ENCODE measurements around the gene NDNF. TPM values are rescaled to one million over a fixed set of nuclear protein-coding genes. Genes with fewer than 3 reads are reported as not detected.

The NDNF gene
- total and polyA plus RNA-seq, 2 donors (not counting 3 experiments of a cell fraction or from before 2014, with no cell fraction given) = not detected

DNA sequence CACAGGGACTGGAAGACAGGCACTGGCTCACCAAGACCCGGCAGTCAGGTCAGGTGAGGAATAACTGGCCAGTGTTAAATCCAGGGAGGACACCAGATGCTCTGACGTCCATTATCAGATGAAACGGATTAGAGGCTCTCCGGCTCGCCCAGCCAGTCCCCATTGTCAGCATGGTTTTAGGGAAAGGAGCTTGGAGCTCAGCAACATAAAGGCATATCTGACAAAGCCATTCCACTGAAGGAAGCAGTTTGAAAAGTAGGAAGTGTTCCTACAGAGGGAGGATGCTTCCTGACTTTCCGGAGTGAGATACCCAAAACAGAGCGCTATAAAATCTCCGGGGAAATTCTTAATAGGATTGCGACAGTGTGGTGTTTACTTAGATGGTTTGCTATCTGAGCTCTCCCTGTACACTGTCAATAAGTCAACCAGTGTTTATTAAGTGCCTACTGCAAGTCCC is 14.8 kb downstream of the NDNF start:
- no peak overlapping the region for H3K9ac ChIP-seq (replicated peaks; ENCODE audit: extremely low read depth, insufficient read depth, low read length)
- intact Hi-C loops (cut with micrococcal nuclease) = no loop called here
- TF ChIP-seq EZH2 (IDR thresholded peaks at IDR 0.05; ENCODE audit: borderline replicate concordance, low read depth, low read length, severe bottlenecking) (no peak), JUN (IDR thresholded peaks at IDR 0.05; ENCODE audit: borderline replicate concordance, insufficient read depth, insufficient read length, low read depth) (no peak), MYC (IDR thresholded peaks at IDR 0.05; ENCODE audit: low read depth, low read length) (no peak), FOS (IDR thresholded peaks at IDR 0.05; ENCODE audit: borderline replicate concordance, insufficient read depth, low read length) (no peak), GATA2 (IDR thresholded peaks at IDR 0.05; ENCODE audit: insufficient read depth, insufficient read length, low read depth, low read length) (no peak), POLR2AphosphoS5 (IDR thresholded peaks at IDR 0.05; ENCODE audit: insufficient read depth, low read depth, low read length) (no peak), POLR2A (IDR thresholded peaks at IDR 0.05; ENCODE audit: low read depth, low read length) (no peak)
- TF ChIP-seq, protein P1, sequence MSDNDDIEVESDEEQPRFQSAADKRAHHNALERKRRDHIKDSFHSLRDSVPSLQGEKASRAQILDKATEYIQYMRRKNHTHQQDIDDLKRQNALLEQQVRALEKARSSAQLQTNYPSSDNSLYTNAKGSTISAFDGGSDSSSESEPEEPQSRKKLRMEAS (IDR thresholded peaks at IDR 0.05; ENCODE audit: insufficient read depth, insufficient read length) = no peak
- TF ChIP-seq, protein P2, sequence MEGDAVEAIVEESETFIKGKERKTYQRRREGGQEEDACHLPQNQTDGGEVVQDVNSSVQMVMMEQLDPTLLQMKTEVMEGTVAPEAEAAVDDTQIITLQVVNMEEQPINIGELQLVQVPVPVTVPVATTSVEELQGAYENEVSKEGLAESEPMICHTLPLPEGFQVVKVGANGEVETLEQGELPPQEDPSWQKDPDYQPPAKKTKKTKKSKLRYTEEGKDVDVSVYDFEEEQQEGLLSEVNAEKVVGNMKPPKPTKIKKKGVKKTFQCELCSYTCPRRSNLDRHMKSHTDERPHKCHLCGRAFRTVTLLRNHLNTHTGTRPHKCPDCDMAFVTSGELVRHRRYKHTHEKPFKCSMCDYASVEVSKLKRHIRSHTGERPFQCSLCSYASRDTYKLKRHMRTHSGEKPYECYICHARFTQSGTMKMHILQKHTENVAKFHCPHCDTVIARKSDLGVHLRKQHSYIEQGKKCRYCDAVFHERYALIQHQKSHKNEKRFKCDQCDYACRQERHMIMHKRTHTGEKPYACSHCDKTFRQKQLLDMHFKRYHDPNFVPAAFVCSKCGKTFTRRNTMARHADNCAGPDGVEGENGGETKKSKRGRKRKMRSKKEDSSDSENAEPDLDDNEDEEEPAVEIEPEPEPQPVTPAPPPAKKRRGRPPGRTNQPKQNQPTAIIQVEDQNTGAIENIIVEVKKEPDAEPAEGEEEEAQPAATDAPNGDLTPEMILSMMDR (IDR thresholded peaks at IDR 0.05; ENCODE audit: extremely low read depth in 1 of 2, insufficient read depth in 1 of 2, low read depth in 1 of 2, low read length in 2 of 2) = no peak
- BruUV-seq (replicated peaks) = no TSS peak
- H3K27ac ChIP-seq (ENCODE audit: insufficient read depth, low read depth, low read length) = no peak overlapping the region
- H3K9me3 ChIP-seq (replicated peaks; ENCODE audit: control insufficient read depth, insufficient read depth, low read length) = no peaks in the 10 kb centered on the region
- no peaks in the 10 kb centered on the region for H3K36me3 ChIP-seq (ENCODE audit: control insufficient read depth in 2 of 2, extremely low read depth in 1 of 2, insufficient read depth in 2 of 2, low read length in 2 of 2)
- H3K9me1 ChIP-seq (replicated peaks; ENCODE audit: control insufficient read depth, extremely low read depth, insufficient read depth, low read length) = no peaks in the 10 kb centered on the region
- H2AFZ ChIP-seq (ENCODE audit: low read depth, low read length) = no peak overlapping the region
- POLR2A ChIA-PET = no interaction called here
- FAIRE-seq = no peak
- no peaks in the 10 kb centered on the region for H3K27me3 ChIP-seq (ENCODE audit: control insufficient read depth in 2 of 2, insufficient read depth in 2 of 2, low read length in 2 of 2)
- H3K4me2 ChIP-seq (ENCODE audit: insufficient read depth, low read length) = no peak overlapping the region
- no peaks in the 10 kb centered on the region for H3K4me1 ChIP-seq (ENCODE audit: control insufficient read depth, extremely low read depth, insufficient read depth, low read length)
- no peak overlapping the region for H3K4me3 ChIP-seq (replicated peaks in 1 of 3; ENCODE audit: insufficient read depth in 1 of 3, low read depth in 1 of 3, low read length in 3 of 3)
- CTCF ChIA-PET = interaction anchor here (1.3 kb wide), 1 partner anchor 12 kb away, joined by 3 read pairs; no protein-coding TSS in a partner anchor
- H3K79me2 ChIP-seq (ENCODE audit: control insufficient read depth, insufficient read depth, low read length) = no peaks in the 10 kb centered on the region
- no peaks in the 10 kb centered on the region for H4K20me1 ChIP-seq (replicated peaks; ENCODE audit: control insufficient read depth, extremely low read depth, insufficient read depth, low read length)
- dilution Hi-C loops (cut with MboI; ENCODE audit: extremely low pct_ligation_motif_present, low sequenced_read_pairs) = no loop called here
- no peak for DNase-seq (ENCODE audit: low read depth, low spot score)
